Right lobe of liver (tissue), 5 donors: ENCODE data around the gene BRK1. TPM values are rescaled to one million over a fixed set of nuclear protein-coding genes. Genes with fewer than 3 reads are reported as not detected.

Experiments used
- total RNA-seq, 6 experiments: library from RNA; depleted of rRNA in 2 of 6; stranded (reverse); fragments of >200 nt in 2 of 6; fragmentation: NEBNext Ultra II Directional in 3 of 6; extraction: Animal tissue kit (Norgen Biotek cat#: 25700) in 3 of 6; gene quantifications; one replicate each; pipeline versions ENCODE4 v1.1.0 to v1.2.4, GENCODE V29; 2016 to 2023
- donor health status: DM: no; HTN: no; CAD: no.
- donor health status: DM: no; HTN: no; CAD: no.
- donor health status: DM: no; HTN: yes; CAD: no.
- donor health status: DM: no; HTN: yes; CAD: no.

Gene BRK1
- total RNA-seq, 6 experiments from 2014 or later: 41.2 to 55.3 (median 42.7) TPM

Other genes starting within 250 kb of the BRK1 start
- 100 to 1,000 TPM in 1 of 6 experiments, 10 to 100 TPM in 1, 1 to 10 TPM in 4; 1.0 to 101 (median 2.7) TPM for gene CIDEC, start 235.4 kb upstream of the BRK1 start, total RNA-seq
- 10 to 100 TPM; 20.5 to 40.6 (median 26.5) TPM for gene JAGN1, start 225.1 kb upstream of the BRK1 start, total RNA-seq
- 1 to 10 TPM; 1.1 to 4.6 (median 2.2) TPM for gene IL17RE, start 212.8 kb upstream of the BRK1 start, total RNA-seq
- 10 to 100 TPM; 19.5 to 53.4 (median 40.1) TPM for gene IL17RC, start 198.6 kb upstream of the BRK1 start, total RNA-seq
- 10 to 100 TPM; 22.4 to 43.5 (median 30.5) TPM for gene CRELD1, start 181.8 kb upstream of the BRK1 start, total RNA-seq
- gene PRRT3, start 163.3 kb upstream of the BRK1 start, total RNA-seq: under 1 TPM; 0.19 to 0.92 (median 0.35) TPM
- 10 to 100 TPM; 37.3 to 67.9 (median 51.2) TPM for gene EMC3, start 128.8 kb upstream of the BRK1 start, total RNA-seq
- gene FANCD2, start 89.2 kb upstream of the BRK1 start, total RNA-seq: 1 to 10 TPM in 4 of 6 experiments, under 1 TPM in 2; 0.40 to 4.8 (median 1.8) TPM
- not detected for gene FANCD2OS, start 7.4 kb upstream of the BRK1 start, total RNA-seq
- 10 to 100 TPM; 15.5 to 25.2 (median 19.9) TPM for gene VHL, start 26.1 kb downstream of the BRK1 start, total RNA-seq
- 10 to 100 TPM in 3 of 6 experiments, 1 to 10 TPM in 3; 4.2 to 16.0 (median 8.4) TPM for gene IRAK2, start 49.2 kb downstream of the BRK1 start, total RNA-seq
- gene TATDN2, start 132.8 kb downstream of the BRK1 start, total RNA-seq: 10 to 100 TPM in 3 of 6 experiments, 1 to 10 TPM in 3; 7.2 to 13.4 (median 10.1) TPM
- under 1 TPM in 2 of 6 experiments, not detected in 4; 0.32 to 0.43 TPM for gene GHRL, start 177.3 kb downstream of the BRK1 start, total RNA-seq
- 10 to 100 TPM; 49.1 to 74.7 (median 64.4) TPM for gene SEC13, start 205.4 kb downstream of the BRK1 start, total RNA-seq